ENCODE data around the gene BTRC.
A peak's percentile ranks its signal among the peaks of the same experiment; 100 is the strongest.

The BTRC gene

GRCh38 chr10:101485681-101486554 lies 132.0 kb downstream of the BTRC start:
- DNase-seq = no peak

GRCh38 chr10:101487399-101487798 lies 133.4 kb downstream of the BTRC start:
- no peak for DNase-seq

GRCh38 chr10:101489355-101489754 lies 135.4 kb downstream of the BTRC start:
- peak; percentile 39 for DNase-seq

GRCh38 chr10:101490026-101490425 lies 136.1 kb downstream of the BTRC start:
- DNase-seq = no peak

GRCh38 chr10:101492205-101492604 lies 138.2 kb downstream of the BTRC start:
- DNase-seq = no peak

GRCh38 chr10:101492814-101493213 lies 138.8 kb downstream of the BTRC start:
- DNase-seq = no peak

- no peak for DNase-seq
Measured at GRCh38 chr10:101493249-101493648, 139.3 kb downstream of the BTRC start.

GRCh38 chr10:101493782-101494281 lies 139.9 kb downstream of the BTRC start:
- DNase-seq = no peak

- no peak for DNase-seq
Measured at GRCh38 chr10:101494650-101495049, 140.7 kb downstream of the BTRC start.

GRCh38 chr10:101495324-101495925 lies 141.5 kb downstream of the BTRC start:
- peak; percentile 3 for DNase-seq

- DNase-seq = no peak
Measured at GRCh38 chr10:101504438-101504837, 150.5 kb downstream of the BTRC start.

- DNase-seq = no peak
Measured at GRCh38 chr10:101506829-101507661, 153.1 kb downstream of the BTRC start.

- DNase-seq = no peak
Measured at GRCh38 chr10:101507828-101508227, 153.9 kb downstream of the BTRC start.

- no peak for DNase-seq
Measured at GRCh38 chr10:101511938-101512337, 158.0 kb downstream of the BTRC start.

GRCh38 chr10:101512738-101513137 lies 158.8 kb downstream of the BTRC start:
- peak; percentile 28 for DNase-seq

GRCh38 chr10:101513733-101514132 lies 159.8 kb downstream of the BTRC start:
- no peak for DNase-seq

GRCh38 chr10:101525848-101526247 lies 171.9 kb downstream of the BTRC start:
- no peak for DNase-seq

- no peak for DNase-seq
Measured at GRCh38 chr10:101529207-101529606, 175.2 kb downstream of the BTRC start.

GRCh38 chr10:101529725-101530553 lies 176.0 kb downstream of the BTRC start:
- DNase-seq = no peak

GRCh38 chr10:101535949-101536348 lies 182.0 kb downstream of the BTRC start:
- no peak for DNase-seq

GRCh38 chr10:101536800-101537199 lies 182.8 kb downstream of the BTRC start:
- DNase-seq = peak; percentile 22

GRCh38 chr10:101538446-101538845 lies 184.5 kb downstream of the BTRC start:
- DNase-seq = no peak
